HCT116 (cell line): ENCODE data around the gene COG8. TPM values are rescaled to one million over a fixed set of nuclear protein-coding genes. Genes with fewer than 3 reads are reported as not detected.
"Not testable (repeated sequence)": the region's sequence is repeated elsewhere in the genome, so short reads cannot be mapped to it uniquely, and the experiment has no call there.

Experiments used
- ATAC-seq: fragments of 200-7000 bp; cut with Tn5 transposase; 2 replicates; pipeline ENCODE4 v1.9.1; 2020; ENCODE audit warnings: mild to moderate bottlenecking, moderate library complexity
- BruUV-seq: library from RNA; stranded (reverse); fragments of 400-500 nt; replicated peaks from 2 replicates; lab custom pipeline; 2021; lab: Mats Ljungman, UMichigan
- CTCF ChIA-PET: fragments of 300-600 bp; sonication (Branson Sonifier 250); formaldehyde crosslinking; loops from one replicate; lab custom pipeline; 2021; ENCODE audit warnings: antibody characterized with exemption; lab: Charles Lee
- POLR2A ChIA-PET: fragments of 300-600, 350-600 bp; sonication (Branson Sonifier 250); formaldehyde crosslinking; loops from one replicate; lab custom pipeline; 2021; ENCODE audit warnings: antibody characterized with exemption; lab: Charles Lee
- RAD21 ChIA-PET, 2 experiments: fragments of 300-600 bp; sonication (Branson Sonifier 250); formaldehyde crosslinking; loops; one replicate each; lab custom pipeline; 2023; ENCODE audit warnings: low total read pairs in 2 of 2; ENCODE audit not compliant: uncharacterized antibody in 2 of 2, unreplicated experiment in 2 of 2, low non-redundant PET in 1 of 2; lab: Charles Lee
- DNase-seq: peaks from one replicate; pipeline ENCODE4 v3.0.0-alpha.2; 2010; ENCODE audit warnings: low read depth, low spot score
- H2AFZ ChIP-seq: fragments of 200-600 bp; shearing (Covaris generic), sonication (generic); 2 replicates; pipeline ENCODE4 v1.6.1; 2017; ENCODE audit warnings: low read depth, mixed run types, mixed read lengths, antibody characterized with exemption, low read length; ENCODE audit not compliant: poor library complexity, severe bottlenecking
- H3K27ac ChIP-seq: 2 replicates; pipeline ENCODE4 v1.5.1; 2012; ENCODE audit warnings: low read depth, low read length
- H3K27me3 ChIP-seq: fragments of 200-600 bp; sonication (generic); 2 replicates; pipeline ENCODE4 v1.6.1; 2016; ENCODE audit warnings: mixed run types, low read length, mixed read lengths; ENCODE audit not compliant: insufficient read depth
- H3K36me3 ChIP-seq, 2 experiments: fragments of 200-500 bp in 1 of 2; fragments of 200-600 bp in 1 of 2; sonication (Bioruptor generic) in 1 of 2; sonication (generic) in 1 of 2; 2 replicates each; pipeline versions ENCODE4 v1.5.1 to v1.6.1; 2014 to 2016; ENCODE audit warnings: low read length in 2 of 2, inconsistent platforms in 1 of 2, mixed read lengths in 1 of 2, mixed run types in 1 of 2; ENCODE audit not compliant: insufficient read depth in 2 of 2, control insufficient read depth in 1 of 2
- H3K4me1 ChIP-seq, 2 experiments: fragments of 200-600 bp in 1 of 2; sonication (generic) in 1 of 2; 2 replicates each; pipeline versions ENCODE4 v1.5.1 to v1.6.1; 2012 to 2017; ENCODE audit warnings: low read length in 2 of 2, inconsistent platforms in 1 of 2, mild to moderate bottlenecking in 1 of 2, mixed read lengths in 1 of 2, mixed run types in 1 of 2, moderate library complexity in 1 of 2; ENCODE audit not compliant: insufficient read depth in 2 of 2, control insufficient read depth in 1 of 2
- H3K4me2 ChIP-seq: fragments of 200-600 bp; sonication (generic); 2 replicates; pipeline ENCODE4 v1.6.1; 2017; ENCODE audit warnings: mixed run types, low read length, mixed read lengths
- H3K4me3 ChIP-seq, 2 experiments: fragments of 200-600 bp in 1 of 2; sonication (generic) in 1 of 2; replicated peaks in 1 of 2; 2 replicates each; pipeline ENCODE4 v1.5.1; 2011 to 2016; ENCODE audit warnings: low read length in 2 of 2, control low read depth in 1 of 2, low read depth in 1 of 2, mild to moderate bottlenecking in 1 of 2, mixed read lengths in 1 of 2, mixed run types in 1 of 2
- H3K79me2 ChIP-seq: fragments of 200-600 bp; sonication (generic); 2 replicates; pipeline ENCODE4 v1.6.1; 2017; ENCODE audit warnings: mild to moderate bottlenecking, mixed run types, low read length, moderate library complexity, mixed read lengths; ENCODE audit not compliant: insufficient read depth
- H3K9ac ChIP-seq: fragments of 200-600 bp; sonication (generic); 2 replicates; pipeline ENCODE4 v1.6.1; 2016; ENCODE audit warnings: low read length, mixed read lengths
- H3K9me2 ChIP-seq: fragments of 200-600 bp; sonication (generic), shearing (Covaris generic); 2 replicates; pipeline ENCODE4 v1.6.1; 2017; ENCODE audit warnings: mixed run types, mild to moderate bottlenecking, moderate library complexity; ENCODE audit not compliant: insufficient read depth
- H3K9me3 ChIP-seq, 2 experiments: fragments of 200-500 bp in 1 of 2; fragments of 200-600 bp in 1 of 2; sonication (Bioruptor generic) in 1 of 2; sonication (generic) in 1 of 2; 2 replicates each; pipeline ENCODE4 v1.6.1; 2014 to 2017; ENCODE audit warnings: low read length in 2 of 2, mixed read lengths in 2 of 2, inconsistent platforms in 1 of 2, low read depth in 1 of 2, mild to moderate bottlenecking in 1 of 2, mixed run types in 1 of 2, moderate library complexity in 1 of 2; ENCODE audit not compliant: control insufficient read depth in 1 of 2, insufficient read depth in 1 of 2
- H4K20me1 ChIP-seq: fragments of 200-600 bp; sonication (generic), shearing (Covaris generic); 2 replicates; pipeline ENCODE4 v1.6.1; 2017; ENCODE audit warnings: mixed run types, mild to moderate bottlenecking, moderate library complexity; ENCODE audit not compliant: insufficient read depth
- CTCF ChIP-seq, 3 experiments: fragments of 200-600 bp in 1 of 3; sonication (generic) in 1 of 3; IDR thresholded peaks in 2 of 3; conservative IDR thresholded peaks in 1 of 3; 2 replicates each; pipeline ENCODE4 v1.5.1; 2012 to 2017; ENCODE audit warnings: low read depth in 2 of 3, low read length in 2 of 3, antibody characterized with exemption in 1 of 3, borderline replicate concordance in 1 of 3, control low read depth in 1 of 3, mild to moderate bottlenecking in 1 of 3, mixed read lengths in 1 of 3, mixed run types in 1 of 3, moderate library complexity in 1 of 3; ENCODE audit not compliant: insufficient read depth in 1 of 3
- EZH2phosphoT487 ChIP-seq: fragments of 200-600 bp; IDR thresholded peaks from 2 replicates; pipeline ENCODE4 v1.6.1; 2018; ENCODE audit warnings: antibody characterized with exemption, borderline replicate concordance
- JUND ChIP-seq: IDR thresholded peaks from 2 replicates; pipeline ENCODE4 v1.6.1; 2012
- POLR2A ChIP-seq: IDR thresholded peaks from 2 replicates; pipeline ENCODE4 v1.7.0; 2011; ENCODE audit warnings: borderline replicate concordance; ENCODE audit not compliant: insufficient read depth, insufficient read length; ENCODE audit errors: extremely low read depth
- RAD21 ChIP-seq: IDR thresholded peaks from 2 replicates; pipeline ENCODE4 v1.6.1; 2012; ENCODE audit warnings: low read depth, mild to moderate bottlenecking
- SP1 ChIP-seq: IDR thresholded peaks from 2 replicates; pipeline ENCODE4 v1.6.1; 2012; ENCODE audit warnings: low read depth
- ZFX ChIP-seq: fragments of 450-650 bp; IDR thresholded peaks from 2 replicates; pipeline ENCODE4 v1.6.1; 2017
- ZNF274 ChIP-seq: fragments of 200-500 bp; sonication (Bioruptor generic); IDR thresholded peaks from 2 replicates; pipeline ENCODE4 v1.6.1; 2014; ENCODE audit warnings: mild to moderate bottlenecking, low read depth, low read length, inconsistent platforms
- intact Hi-C: fragments of 100-400 bp; cut with micrococcal nuclease; formaldehyde crosslinking; loops from 2 replicates; pipeline ENCODE4 v1.10.0; 2022
- total RNA-seq: library from RNA; stranded (reverse); gene quantifications from one replicate; pipeline ENCODE4 v1.2.1, GENCODE V29; 2021; ENCODE audit not compliant: unreplicated experiment

Gene COG8
- total RNA-seq, 1 experiment from 2014 or later: 50.3 TPM

- no TSS peak for BruUV-seq
- CTCF ChIA-PET: no interaction called here
These were observed 41.1 kb downstream of the COG8 start for GRCh38 chr16:69298261-69298660.

GRCh38 chr16:69296771-69297170 is 42.6 kb downstream of the COG8 start:
- H3K27me3 ChIP-seq, intact Hi-C loops, BruUV-seq, H3K9ac ChIP-seq, H3K79me2 ChIP-seq, H3K4me3 ChIP-seq, H2AFZ ChIP-seq, H4K20me1 ChIP-seq, DNase-seq, H3K9me2 ChIP-seq, H3K9me3 ChIP-seq, POLR2A ChIA-PET, H3K4me1 ChIP-seq, H3K4me2 ChIP-seq, RAD21 ChIA-PET, H3K27ac ChIP-seq, ATAC-seq: not testable (repeated sequence)
- CTCF ChIA-PET: interaction anchor here (0.6 kb wide), 1 partner anchor 135 kb away, joined by 3 read pairs; no protein-coding TSS in a partner anchor
- peaks cover 0 to 13% of the 10 kb centered on the region in 2 experiments; a peak in 2 of 4 replicates for H3K36me3 ChIP-seq

More at GRCh38 chr16:69298261-69298660, 41.1 kb downstream of the COG8 start:
- Histone ChIP-seq H3K79me2 (no peaks in the 10 kb centered on the region), H2AFZ (no peak overlapping the region), H3K27me3 (no peaks in the 10 kb centered on the region), H3K27ac (no peak overlapping the region), H3K9me3 (no peaks in the 10 kb centered on the region), H3K9me2 (no peaks in the 10 kb centered on the region), H3K36me3 (peaks cover 0 to 13% of the 10 kb centered on the region in 2 experiments; a peak in 2 of 4 replicates), H3K4me3 (no peak overlapping the region), H3K4me1 (no peaks in the 10 kb centered on the region), H3K4me2 (no peak overlapping the region), H4K20me1 (no peaks in the 10 kb centered on the region), H3K9ac (no peak overlapping the region)
- intact Hi-C loops: no loop called here
- TF ChIP-seq ZFX: no peak
- TF ChIP-seq POLR2A: no peak
- TF ChIP-seq SP1: no peak
- TF ChIP-seq CTCF (IDR thresholded peaks at IDR 0.05 in 2 of 3, conservative IDR thresholded peaks at IDR 0.05 in 1 of 3; ENCODE audit: borderline replicate concordance in 1 of 3, insufficient read depth in 1 of 3, low read depth in 2 of 3, low read length in 2 of 3): no peak
- no peak for TF ChIP-seq EZH2phosphoT487
- TF ChIP-seq RAD21: no peak
- no peak for TF ChIP-seq JUND
- no peak for TF ChIP-seq ZNF274
- ChIA-PET POLR2A (no interaction called here), RAD21 (no interaction called here)
- DNase-seq (no peak), ATAC-seq (no peak)
